CD4-positive, alpha-beta T cell treated with Interleukin-6 at 100 ng/mL for 8 hours (primary cell): Measurements from ENCODE around the gene EEA1.

Experiments used
- DNase-seq: peaks from one replicate; pipeline ENCODE4 v3.0.0-alpha.2; 2020; ENCODE audit warnings: mixed read lengths, low spot score

EEA1 gene

DNA sequence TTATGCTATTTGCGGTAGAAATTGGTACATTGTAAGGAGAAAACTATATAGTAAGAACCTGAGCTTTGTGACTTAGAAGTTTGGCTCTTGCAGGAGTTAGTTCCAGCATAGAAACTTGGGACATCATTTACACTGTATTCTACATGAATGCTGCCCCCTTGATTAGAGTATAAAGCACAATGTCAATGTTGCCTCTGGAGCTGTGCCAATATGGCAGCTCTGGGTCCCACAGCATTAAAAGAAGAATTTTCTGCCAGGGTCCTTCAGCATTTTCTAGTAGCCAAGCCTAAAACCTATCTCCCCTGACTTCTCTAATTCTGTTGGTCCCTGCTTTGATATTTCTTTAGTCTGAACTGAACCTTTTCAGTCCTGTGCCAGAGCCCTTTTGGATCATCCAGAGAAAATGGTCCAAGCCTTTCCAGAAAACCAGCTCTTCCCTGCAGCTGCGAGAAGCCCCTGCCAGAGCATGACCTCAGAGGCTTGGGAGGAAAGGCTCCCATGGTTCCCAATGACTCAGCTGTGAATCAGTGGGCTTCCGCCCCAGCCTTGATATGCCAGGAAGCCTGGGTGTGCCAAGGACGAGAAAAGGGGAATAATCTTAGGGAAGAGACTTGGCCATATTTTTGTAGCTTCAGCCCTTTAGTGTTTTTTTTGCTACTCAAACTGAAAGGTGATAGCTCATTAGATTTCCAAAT is 183.1 kb downstream of the EEA1 start:
- DNase-seq: no peak

GRCh38 chr12:92743026-92743425 is 186.1 kb downstream of the EEA1 start:
- DNase-seq: no peak

GRCh38 chr12:92740411-92740810 is 188.7 kb downstream of the EEA1 start:
- DNase-seq: no peak

- DNase-seq: no peak
These were observed 190.0 kb downstream of the EEA1 start for GRCh38 chr12:92739113-92739512.

- DNase-seq: no peak
These were observed 190.9 kb downstream of the EEA1 start for GRCh38 chr12:92737855-92738850.

DNA sequence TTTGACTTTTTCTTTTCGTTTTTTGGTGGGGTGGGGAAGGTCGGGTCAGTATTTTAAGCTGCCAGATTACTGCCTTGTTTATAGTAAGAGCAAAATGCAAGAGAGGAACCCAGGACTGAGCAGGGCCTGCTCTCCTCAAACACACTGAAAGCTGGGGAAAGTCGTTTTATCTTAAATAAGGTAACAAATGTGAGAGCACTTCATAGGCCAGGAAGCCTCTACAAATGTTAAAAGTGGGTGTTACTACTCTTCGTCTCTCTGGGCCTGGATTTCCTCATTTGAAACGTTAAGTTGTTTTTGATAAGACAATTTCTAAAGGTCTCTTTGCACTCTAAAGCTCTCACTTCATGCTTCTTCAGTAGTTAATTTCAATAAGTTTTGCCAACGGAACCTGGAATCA is 192.5 kb downstream of the EEA1 start:
- DNase-seq: no peak

GRCh38 chr12:92735131-92735721 is 193.9 kb downstream of the EEA1 start:
- DNase-seq: no peak

GRCh38 chr12:92733661-92734060 is 195.4 kb downstream of the EEA1 start:
- DNase-seq: no peak

DNA sequence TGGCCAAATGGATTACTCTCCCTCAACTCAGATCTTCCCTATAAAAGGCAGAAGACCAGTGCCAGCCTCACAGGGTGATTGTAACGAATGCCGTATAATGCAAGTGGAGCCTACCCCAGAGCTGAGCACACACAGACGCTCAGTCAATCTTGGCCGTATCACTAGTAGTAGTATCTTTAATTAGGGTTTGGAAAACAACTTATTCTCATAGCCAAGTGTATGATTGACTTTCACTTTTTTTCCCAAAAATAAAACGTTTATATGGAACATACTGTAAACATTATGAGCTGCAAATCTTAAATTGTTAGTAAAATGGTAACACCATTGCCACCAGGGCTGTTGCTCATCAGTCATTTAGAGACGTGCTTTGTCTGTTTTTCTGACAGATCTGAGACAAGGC is 195.9 kb downstream of the EEA1 start:
- DNase-seq: no peak

GRCh38 chr12:92732716-92733115 is 196.4 kb downstream of the EEA1 start:
- DNase-seq: no peak

DNA sequence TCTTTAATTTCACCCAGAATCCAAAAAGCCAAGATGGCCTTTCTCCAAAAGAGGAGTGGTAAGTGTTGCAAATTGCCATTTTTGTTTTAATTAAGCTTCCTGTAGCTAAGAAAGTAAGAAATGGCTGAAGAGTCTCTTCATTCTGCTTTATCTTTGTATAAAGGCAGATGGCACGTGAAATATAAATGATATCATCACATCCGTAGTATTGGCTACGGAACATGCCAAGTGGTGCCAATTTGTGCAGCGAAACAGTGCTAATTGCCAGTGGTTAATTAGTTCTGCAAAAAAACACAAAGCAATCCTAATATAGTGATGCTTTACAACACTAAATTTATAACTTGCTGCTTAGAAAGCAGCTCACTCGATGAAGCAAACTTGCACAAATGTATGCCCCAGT is 196.9 kb downstream of the EEA1 start:
- no peak for DNase-seq

DNA sequence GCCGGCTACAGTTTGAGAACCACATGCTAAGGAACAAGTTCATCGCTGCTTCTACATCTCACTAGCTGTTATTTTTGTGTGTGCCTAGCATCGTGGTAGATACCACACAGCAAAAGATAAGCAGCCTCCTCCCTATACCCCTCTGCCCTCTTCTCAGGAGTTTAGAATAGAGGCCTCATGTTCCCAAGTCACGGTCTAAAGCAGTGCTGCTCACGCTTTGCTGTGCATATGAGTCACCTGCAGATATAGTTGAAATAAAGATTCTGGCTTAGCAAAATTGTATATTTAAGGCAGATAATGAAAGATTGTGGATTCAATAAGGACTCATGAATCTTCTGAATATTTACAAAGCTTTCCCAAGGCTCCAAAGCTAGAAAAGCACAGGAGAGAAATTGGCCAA is 198.3 kb downstream of the EEA1 start:
- DNase-seq: no peak

DNA sequence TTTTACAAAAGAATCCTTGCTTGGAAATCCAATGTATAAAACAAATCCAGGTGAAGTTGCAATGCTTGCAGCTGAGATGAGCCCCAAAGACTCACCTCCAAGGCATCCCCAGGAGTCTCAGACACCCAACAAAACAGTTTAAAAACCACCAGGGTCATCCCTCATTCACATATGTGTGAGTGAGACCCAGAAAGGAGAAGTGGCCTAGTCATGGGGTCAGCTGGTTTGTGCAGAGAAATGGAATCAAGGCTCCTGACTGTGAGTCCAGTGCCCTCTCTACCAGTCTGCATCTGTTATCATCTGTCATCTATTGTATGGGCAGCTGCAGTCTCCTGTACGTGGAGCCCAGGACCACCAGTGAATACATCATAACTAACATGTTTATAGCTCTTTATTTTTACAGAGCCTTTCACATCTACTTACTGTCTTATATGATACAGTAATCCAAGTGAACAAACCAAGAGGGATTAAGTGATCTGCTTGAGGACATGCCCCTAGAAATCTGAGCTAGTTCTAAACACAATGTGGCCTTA is 199.3 kb downstream of the EEA1 start:
- DNase-seq: no peak

DNA sequence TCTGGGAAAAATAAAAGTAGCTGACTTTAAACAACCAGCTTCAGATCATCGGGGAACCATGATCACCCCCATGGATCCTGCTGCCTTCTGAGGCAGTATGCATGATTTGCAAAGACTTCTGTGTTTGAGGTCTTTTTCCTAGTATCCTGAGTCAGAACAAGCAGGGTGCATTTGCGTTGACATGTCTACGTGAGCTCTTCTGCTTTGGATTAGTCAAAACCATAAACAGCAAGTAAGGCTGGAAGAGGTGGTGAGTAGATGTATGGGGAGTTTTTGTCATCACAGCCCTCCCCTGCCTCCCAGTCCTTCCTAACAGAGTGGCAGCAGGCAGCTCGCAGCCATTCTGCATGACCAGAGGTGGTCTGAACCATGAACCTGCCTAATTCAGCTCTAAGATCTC is 202.2 kb downstream of the EEA1 start:
- no peak for DNase-seq

DNA sequence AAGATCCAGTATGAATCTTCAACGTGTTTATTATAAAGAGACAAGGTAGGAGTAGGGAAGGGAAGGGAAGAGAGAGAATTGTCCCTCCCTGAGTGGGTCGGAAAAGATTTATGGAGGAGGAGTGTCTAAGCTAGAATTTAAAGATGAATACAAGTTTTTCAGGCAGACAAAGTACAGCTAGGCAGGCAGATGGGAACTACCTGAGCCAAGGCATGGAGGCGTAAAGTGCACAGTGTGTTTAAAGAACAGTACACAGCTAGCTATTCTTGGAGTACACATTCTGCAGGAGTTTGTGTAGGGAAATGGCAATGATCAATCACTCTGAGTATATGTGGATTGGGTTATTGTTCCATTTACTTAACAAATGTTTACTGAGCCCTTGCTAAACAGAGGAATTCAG is 206.2 kb downstream of the EEA1 start:
- DNase-seq: no peak

- no peak for DNase-seq
These were observed 207.4 kb downstream of the EEA1 start for GRCh38 chr12:92721656-92722055.

- no peak for DNase-seq
These were observed 208.0 kb downstream of the EEA1 start for GRCh38 chr12:92721130-92721529.
